Effector memory CD4-positive, alpha-beta T cell (primary cell): ENCODE measurements around the gene SPATA19.

ENCODE experiments used
- DNase-seq, 3 donors: peaks; one replicate each; pipeline ENCODE4 v3.0.0-alpha.2; 2020
- H3K27ac ChIP-seq: 2 replicates; pipeline ENCODE4 v1.7.0; 2013; ENCODE audit warnings: mild to moderate bottlenecking, low read length, moderate library complexity; ENCODE audit not compliant: insufficient read depth, poor library complexity, severe bottlenecking
- H3K27me3 ChIP-seq: replicated peaks from 2 replicates; pipeline ENCODE4 v1.7.0; 2013; ENCODE audit warnings: mild to moderate bottlenecking, low read length; ENCODE audit not compliant: insufficient read depth, control insufficient read depth, poor library complexity, severe bottlenecking
- H3K36me3 ChIP-seq: 2 replicates; pipeline ENCODE4 v1.7.0; 2013; ENCODE audit warnings: mild to moderate bottlenecking, low read length, moderate library complexity; ENCODE audit not compliant: control insufficient read depth, insufficient read depth
- H3K4me1 ChIP-seq: 2 replicates; pipeline ENCODE4 v1.7.0; 2013; ENCODE audit warnings: low read length, mild to moderate bottlenecking; ENCODE audit not compliant: control insufficient read depth, insufficient read depth, poor library complexity, severe bottlenecking
- H3K4me3 ChIP-seq: 2 replicates; pipeline ENCODE4 v1.7.0; 2013; ENCODE audit warnings: low read length, low read depth, mild to moderate bottlenecking; ENCODE audit not compliant: insufficient read depth, poor library complexity, severe bottlenecking
- H3K9me3 ChIP-seq: 2 replicates; pipeline ENCODE4 v1.7.0; 2013; ENCODE audit warnings: mild to moderate bottlenecking, low read length, moderate library complexity; ENCODE audit not compliant: control insufficient read depth

Gene SPATA19

GRCh38 chr11:133808393-133809140 lies 36.7 kb downstream of the SPATA19 start:
- no peaks in the 10 kb centered on the region for H3K4me1 ChIP-seq
- no peaks in the 10 kb centered on the region for H3K9me3 ChIP-seq

GRCh38 chr11:133803026-133803425 lies 42.3 kb downstream of the SPATA19 start:
- Histone ChIP-seq H3K27me3 (no peaks in the 10 kb centered on the region), H3K36me3 (no peaks in the 10 kb centered on the region), H3K9me3 (no peaks in the 10 kb centered on the region), H3K27ac (no peak overlapping the region), H3K4me1 (no peaks in the 10 kb centered on the region), H3K4me3 (no peak overlapping the region)
- DNase-seq, result no peak

More at GRCh38 chr11:133808393-133809140, 36.7 kb downstream of the SPATA19 start:
- no peaks in the 10 kb centered on the region for H3K36me3 ChIP-seq
- H3K27me3 ChIP-seq, result no peaks in the 10 kb centered on the region
- H3K4me3 ChIP-seq, result no peak overlapping the region
- H3K27ac ChIP-seq, result no peak overlapping the region
- no peak for DNase-seq

- Histone ChIP-seq H3K36me3 (no peaks in the 10 kb centered on the region), H3K4me1 (no peaks in the 10 kb centered on the region), H3K4me3 (no peak overlapping the region), H3K27me3 (no peaks in the 10 kb centered on the region), H3K9me3 (no peaks in the 10 kb centered on the region), H3K27ac (no peak overlapping the region)
- no peak for DNase-seq
Observed at GRCh38 chr11:133801356-133801755, 44.0 kb downstream of the SPATA19 start.

- Histone ChIP-seq H3K27ac (no peak overlapping the region), H3K36me3 (no peaks in the 10 kb centered on the region), H3K4me1 (no peaks in the 10 kb centered on the region)
Observed at GRCh38 chr11:133800666-133801065, 44.6 kb downstream of the SPATA19 start.

GRCh38 chr11:133797554-133797953 lies 47.8 kb downstream of the SPATA19 start:
- Histone ChIP-seq H3K4me1 (no peaks in the 10 kb centered on the region), H3K27ac (no peak overlapping the region), H3K36me3 (no peaks in the 10 kb centered on the region), H3K9me3 (no peaks in the 10 kb centered on the region), H3K27me3 (no peaks in the 10 kb centered on the region), H3K4me3 (no peak overlapping the region)
- no peak for DNase-seq

More at GRCh38 chr11:133800666-133801065, 44.6 kb downstream of the SPATA19 start:
- DNase-seq, result no peak
- Histone ChIP-seq H3K27me3 (no peaks in the 10 kb centered on the region), H3K4me3 (no peak overlapping the region), H3K9me3 (no peaks in the 10 kb centered on the region)

GRCh38 chr11:133796043-133796795 lies 49.1 kb downstream of the SPATA19 start:
- no peaks in the 10 kb centered on the region for H3K27me3 ChIP-seq
- H3K4me1 ChIP-seq, result no peaks in the 10 kb centered on the region
- no peaks in the 10 kb centered on the region for H3K36me3 ChIP-seq
- no peak overlapping the region for H3K27ac ChIP-seq
- H3K4me3 ChIP-seq, result no peak overlapping the region
- no peaks in the 10 kb centered on the region for H3K9me3 ChIP-seq
- no peak for DNase-seq

- Histone ChIP-seq H3K36me3 (no peaks in the 10 kb centered on the region), H3K27me3 (no peaks in the 10 kb centered on the region), H3K4me1 (no peaks in the 10 kb centered on the region), H3K9me3 (no peaks in the 10 kb centered on the region), H3K4me3 (no peak overlapping the region), H3K27ac (no peak overlapping the region)
- no peak for DNase-seq
Observed at GRCh38 chr11:133795088-133795487, 50.2 kb downstream of the SPATA19 start.

GRCh38 chr11:133794205-133794604 lies 51.1 kb downstream of the SPATA19 start:
- DNase-seq, result no peak
- Histone ChIP-seq H3K27ac (no peak overlapping the region), H3K27me3 (no peaks in the 10 kb centered on the region), H3K9me3 (no peaks in the 10 kb centered on the region), H3K4me3 (no peak overlapping the region), H3K36me3 (no peaks in the 10 kb centered on the region), H3K4me1 (no peaks in the 10 kb centered on the region)

GRCh38 chr11:133793271-133794035 lies 51.9 kb downstream of the SPATA19 start:
- Histone ChIP-seq H3K9me3 (no peaks in the 10 kb centered on the region), H3K4me1 (no peaks in the 10 kb centered on the region), H3K27me3 (no peaks in the 10 kb centered on the region), H3K4me3 (no peak overlapping the region), H3K27ac (no peak overlapping the region), H3K36me3 (no peaks in the 10 kb centered on the region)
- DNase-seq, result no peak
